GM18508 (cell line): ENCODE results near the gene XPO6.

ENCODE experiments used
- ATAC-seq: cut with Tn5 transposase; IDR thresholded peaks from one replicate; pipeline ENCODE4 v1.9.1; 2021; ENCODE audit warnings: moderate number of reproducible peaks; ENCODE audit not compliant: insufficient read depth, unreplicated experiment

The XPO6 gene

GRCh38 chr16:28069971-28070794, 141.6 kb downstream of the XPO6 start:
- ATAC-seq = no peak

- no peak for ATAC-seq
Observed at GRCh38 chr16:28068976-28069375, 142.8 kb downstream of the XPO6 start.

- ATAC-seq = no peak
Observed at GRCh38 chr16:28067604-28068379, 144.0 kb downstream of the XPO6 start.

- no peak for ATAC-seq
Observed at GRCh38 chr16:28064706-28065249, 147.0 kb downstream of the XPO6 start.

- ATAC-seq = no peak
Observed at GRCh38 chr16:28064150-28064549, 147.6 kb downstream of the XPO6 start.

- no peak for ATAC-seq
Observed at GRCh38 chr16:28063591-28064061, 148.1 kb downstream of the XPO6 start, which contains the start of gene GSG1L. GSG1L (minus strand) TSS chr16:28063714; CDS start chr16:28063424, 290 bp downstream.

- ATAC-seq = no peak
Observed at GRCh38 chr16:28062847-28063521, 148.8 kb downstream of the XPO6 start.

GRCh38 chr16:28062261-28062846, 149.4 kb downstream of the XPO6 start:
- ATAC-seq = no peak

- ATAC-seq = no peak
Observed at GRCh38 chr16:28061352-28062101, 150.2 kb downstream of the XPO6 start.

- no peak for ATAC-seq
Observed at GRCh38 chr16:28059841-28060575, 151.8 kb downstream of the XPO6 start.

GRCh38 chr16:28058839-28059589, 152.8 kb downstream of the XPO6 start:
- no peak for ATAC-seq

- ATAC-seq = no peak
Observed at GRCh38 chr16:28057949-28058348, 153.8 kb downstream of the XPO6 start.

GRCh38 chr16:28053461-28053860, 158.3 kb downstream of the XPO6 start:
- ATAC-seq = no peak

GRCh38 chr16:28052274-28053128, 159.3 kb downstream of the XPO6 start:
- no peak for ATAC-seq

- no peak for ATAC-seq
Observed at GRCh38 chr16:28051486-28051885, 160.3 kb downstream of the XPO6 start.
